Parathyroid adenoma (tissue), 2 donors: ENCODE results near the gene MEOX1.

Experiments
- H2AFZ ChIP-seq: fragments of 300-600 bp; sonication (generic); one replicate; pipeline ENCODE4 v1.7.0; 2017; ENCODE audit warnings: antibody characterized with exemption, mild to moderate bottlenecking
- H3K27ac ChIP-seq: fragments of 300-600 bp; sonication (generic); one replicate; pipeline ENCODE4 v1.7.0; 2017
- H3K27me3 ChIP-seq: fragments of 300-600 bp; sonication (generic); one replicate; pipeline ENCODE4 v1.7.0; 2017; ENCODE audit warnings: low read length; ENCODE audit not compliant: control insufficient read depth, insufficient read depth
- H3K36me3 ChIP-seq: fragments of 300-600 bp; sonication (generic); one replicate; pipeline ENCODE4 v1.7.0; 2017; ENCODE audit warnings: low read length; ENCODE audit not compliant: control insufficient read depth, insufficient read depth
- H3K4me1 ChIP-seq: fragments of 300-600 bp; sonication (generic); one replicate; pipeline ENCODE4 v1.7.0; 2017; ENCODE audit warnings: control low read depth
- H3K4me2 ChIP-seq: fragments of 300-600 bp; sonication (generic); one replicate; pipeline ENCODE4 v1.7.0; 2017; ENCODE audit warnings: low read length
- H3K4me3 ChIP-seq: fragments of 300-600 bp; sonication (generic); one replicate; pipeline ENCODE4 v1.7.0; 2017; ENCODE audit warnings: low read depth, low read length
- H3K79me2 ChIP-seq: fragments of 300-600 bp; sonication (generic); one replicate; pipeline ENCODE4 v1.7.0; 2017; ENCODE audit warnings: control low read depth
- H3K9ac ChIP-seq: fragments of 300-600 bp; sonication (generic); one replicate; pipeline ENCODE4 v1.7.0; 2017; ENCODE audit warnings: mild to moderate bottlenecking
- H3K9me3 ChIP-seq: fragments of 300-600 bp; sonication (generic); one replicate; pipeline ENCODE4 v1.7.0; 2017; ENCODE audit warnings: low read length; ENCODE audit not compliant: control insufficient read depth
- CTCF ChIP-seq: fragments of 300-600 bp; sonication (generic); IDR thresholded peaks from one replicate; pipeline ENCODE4 v1.7.0; 2017; ENCODE audit warnings: antibody characterized with exemption, mild to moderate bottlenecking
- donor health status: primary hyperparathyroidism.

The MEOX1 gene

GRCh38 chr17:43661699-43662412 lies at the start of gene MEOX1:
Gene MEOX1 (minus strand): TSS chr17:43661922. CDS start chr17:43661534, 388 bp downstream.
- Histone ChIP-seq H3K9ac (no peak within 1 kb of the TSS), H3K36me3 (no peaks in the 10 kb centered on the region), H2AFZ (no peak within 1 kb of the TSS), H3K4me2 (no peak within 1 kb of the TSS), H3K4me3 (no peak within 1 kb of the TSS), H3K27me3 (no peaks in the 10 kb centered on the region), H3K27ac (no peak within 1 kb of the TSS), H3K79me2 (no peaks in the 10 kb centered on the region), H3K9me3 (no peaks in the 10 kb centered on the region), H3K4me1 (no peaks in the 10 kb centered on the region)
- no peak for TF ChIP-seq CTCF

GRCh38 chr17:43710101-43710500 lies 48.4 kb upstream of the MEOX1 start:
- no peak overlapping the region for H3K4me3 ChIP-seq
- H3K36me3 ChIP-seq = no peaks in the 10 kb centered on the region
- no peaks in the 10 kb centered on the region for H3K27me3 ChIP-seq
- no peaks in the 10 kb centered on the region for H3K9me3 ChIP-seq
- no peaks in the 10 kb centered on the region for H3K4me1 ChIP-seq
- TF ChIP-seq CTCF = no peak
- H3K79me2 ChIP-seq = no peaks in the 10 kb centered on the region
- H3K27ac ChIP-seq = no peak overlapping the region
- H3K4me2 ChIP-seq = no peak overlapping the region
- no peak overlapping the region for H3K9ac ChIP-seq
- no peak overlapping the region for H2AFZ ChIP-seq

GRCh38 chr17:43709210-43709609 lies 47.5 kb upstream of the MEOX1 start:
- Histone ChIP-seq H3K79me2 (no peaks in the 10 kb centered on the region), H3K36me3 (no peaks in the 10 kb centered on the region), H2AFZ (no peak overlapping the region), H3K27me3 (no peaks in the 10 kb centered on the region), H3K27ac (no peak overlapping the region), H3K9ac (no peak overlapping the region), H3K9me3 (no peaks in the 10 kb centered on the region), H3K4me2 (no peak overlapping the region), H3K4me3 (no peak overlapping the region), H3K4me1 (no peaks in the 10 kb centered on the region)
- no peak for TF ChIP-seq CTCF

- Histone ChIP-seq H3K4me1 (no peaks in the 10 kb centered on the region), H3K27me3 (no peaks in the 10 kb centered on the region), H3K4me3 (no peak overlapping the region), H2AFZ (no peak overlapping the region), H3K4me2 (no peak overlapping the region), H3K36me3 (no peaks in the 10 kb centered on the region), H3K27ac (no peak overlapping the region), H3K9ac (no peak overlapping the region), H3K9me3 (no peaks in the 10 kb centered on the region), H3K79me2 (no peaks in the 10 kb centered on the region)
- TF ChIP-seq CTCF = no peak
Observed at GRCh38 chr17:43707184-43707583, 45.5 kb upstream of the MEOX1 start.

- Histone ChIP-seq H2AFZ (no peak overlapping the region), H3K9me3 (no peaks in the 10 kb centered on the region), H3K79me2 (no peaks in the 10 kb centered on the region), H3K4me2 (no peak overlapping the region), H3K4me3 (no peak overlapping the region), H3K27me3 (no peaks in the 10 kb centered on the region), H3K4me1 (no peaks in the 10 kb centered on the region), H3K36me3 (no peaks in the 10 kb centered on the region), H3K27ac (no peak overlapping the region), H3K9ac (no peak overlapping the region)
- no peak for TF ChIP-seq CTCF
Observed at GRCh38 chr17:43706235-43706634, 44.5 kb upstream of the MEOX1 start.
